OCI-LY7 (cell line): Measurements from ENCODE around the gene MGMT. TPM values are rescaled to one million over a fixed set of nuclear protein-coding genes. Genes with fewer than 3 reads are reported as not detected.

Experiments
- BruUV-seq: library from RNA; stranded (reverse); fragments of 400-500 nt; replicated peaks from 2 replicates; lab custom pipeline; 2021; lab: Mats Ljungman, UMichigan
- CTCF ChIA-PET: fragments of 300-600 bp; sonication (Branson Sonifier 250); formaldehyde crosslinking; loops from one replicate; lab custom pipeline; 2022; ENCODE audit warnings: antibody characterized with exemption; ENCODE audit not compliant: unreplicated experiment; lab: Charles Lee
- POLR2A ChIA-PET: fragments of 300-600 bp; sonication (Branson Sonifier 250); formaldehyde crosslinking; loops from one replicate; lab custom pipeline; 2022; ENCODE audit warnings: antibody characterized with exemption; lab: Charles Lee
- DNase-seq: peaks from one replicate; pipeline ENCODE4 v3.0.0-alpha.2; 2015; ENCODE audit warnings: low spot score
- H2AFZ ChIP-seq: fragments of 200-600 bp; sonication (generic), shearing (Covaris generic); 2 replicates; pipeline ENCODE4 v1.6.1; 2014; ENCODE audit warnings: mild to moderate bottlenecking, antibody characterized with exemption, low read length, moderate library complexity
- H3K27ac ChIP-seq: fragments of 200-600 bp; sonication (generic); 2 replicates; pipeline ENCODE4 v1.5.1; 2014; ENCODE audit warnings: mixed run types, low read depth, mild to moderate bottlenecking, moderate library complexity, low read length, inconsistent platforms; ENCODE audit not compliant: poor library complexity, severe bottlenecking
- H3K36me3 ChIP-seq: fragments of 200-600 bp; sonication (generic); 2 replicates; pipeline ENCODE4 v1.6.1; 2014; ENCODE audit warnings: mild to moderate bottlenecking, antibody characterized with exemption, low read length, moderate library complexity, mixed read lengths; ENCODE audit not compliant: insufficient read depth
- H3K4me1 ChIP-seq: fragments of 200-600 bp; sonication (generic); 2 replicates; pipeline ENCODE4 v1.5.1; 2014; ENCODE audit warnings: mild to moderate bottlenecking, low read length; ENCODE audit not compliant: insufficient read depth, poor library complexity, severe bottlenecking
- H3K4me2 ChIP-seq: fragments of 200-600 bp; sonication (generic); 2 replicates; pipeline ENCODE4 v1.6.1; 2014; ENCODE audit warnings: mild to moderate bottlenecking, low read length
- H3K4me3 ChIP-seq: fragments of 200-600 bp; sonication (generic); 2 replicates; pipeline ENCODE4 v1.5.1; 2014; ENCODE audit warnings: mild to moderate bottlenecking, low read depth, low read length; ENCODE audit not compliant: poor library complexity, severe bottlenecking
- H3K79me2 ChIP-seq: fragments of 200-600 bp; sonication (generic); 2 replicates; pipeline ENCODE4 v1.6.1; 2016; ENCODE audit warnings: low read depth, mild to moderate bottlenecking, low read length, moderate library complexity, mixed read lengths; ENCODE audit not compliant: insufficient read depth
- H3K9me2 ChIP-seq: fragments of 200-600 bp; sonication (generic); 2 replicates; pipeline ENCODE4 v1.6.1; 2016; ENCODE audit warnings: mild to moderate bottlenecking, low read length, mixed read lengths; ENCODE audit not compliant: insufficient read depth
- H3K9me3 ChIP-seq: fragments of 200-600 bp; sonication (generic); 2 replicates; pipeline ENCODE4 v1.6.1; 2014; ENCODE audit warnings: mild to moderate bottlenecking, mixed run types, low read length, mixed read lengths
- H4K20me1 ChIP-seq: fragments of 200-600 bp; sonication (generic); 2 replicates; pipeline ENCODE4 v1.6.1; 2014; ENCODE audit warnings: mild to moderate bottlenecking, antibody characterized with exemption, low read length, moderate library complexity, mixed read lengths; ENCODE audit not compliant: insufficient read depth
- CTCF ChIP-seq: fragments of 200-600 bp; sonication (generic); conservative IDR thresholded peaks from 2 replicates; pipeline ENCODE4 v1.5.1; 2014; ENCODE audit warnings: mild to moderate bottlenecking, antibody characterized with exemption, low read length, moderate library complexity, mixed read lengths
- EZH2phosphoT487 ChIP-seq: fragments of 200-600 bp; sonication (generic); IDR thresholded peaks from 2 replicates; pipeline ENCODE4 v1.6.1; 2018; ENCODE audit warnings: low read depth, borderline replicate concordance, mild to moderate bottlenecking, mixed run types, antibody characterized with exemption, low read length, moderate library complexity, mixed read lengths
- intact Hi-C: fragments of 100-400 bp; cut with micrococcal nuclease; formaldehyde crosslinking; loops from one replicate; pipeline ENCODE4 v1.10.0; 2022; ENCODE audit not compliant: unreplicated experiment
- total RNA-seq, 2 experiments: library from RNA; depleted of rRNA in 1 of 2; stranded (reverse); fragments of >200 nt in 1 of 2; shearing (Covaris generic) in 1 of 2; gene quantifications; 2 replicates each; pipeline ENCODE4 v1.2.3, GENCODE V29; 2014 to 2022

Gene MGMT
- total RNA-seq, 2 experiments from 2014 or later: 19.7 to 25.0 TPM

DNA sequence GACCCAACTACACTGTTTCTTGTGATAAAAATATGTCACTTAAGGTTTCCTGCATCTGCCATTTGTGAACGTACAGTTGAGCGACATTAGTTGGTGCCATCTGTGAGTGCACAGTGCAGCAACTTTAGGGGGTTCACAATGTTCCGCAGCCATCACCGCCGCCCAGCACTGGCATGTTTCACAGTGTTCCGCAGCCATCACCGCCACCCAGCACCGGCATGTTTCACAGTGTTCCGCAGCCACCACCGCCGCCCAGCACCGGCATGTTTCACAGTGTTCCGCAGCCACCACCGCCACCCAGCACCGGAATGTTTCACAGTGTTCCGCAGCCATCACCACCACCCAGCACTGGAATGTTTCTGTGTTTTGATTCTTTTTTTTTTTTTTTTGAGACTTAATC lies 83.0 kb downstream of the MGMT start:
- no peak overlapping the region for H3K4me2 ChIP-seq
- H3K4me1 ChIP-seq: peaks cover 9% of the 10 kb centered on the region
- TF ChIP-seq CTCF (no peak), EZH2phosphoT487 (no peak)
- no peak overlapping the region for H2AFZ ChIP-seq
- H3K27ac ChIP-seq: no peak overlapping the region
- no peaks in the 10 kb centered on the region for H3K9me2 ChIP-seq
- no peaks in the 10 kb centered on the region for H3K9me3 ChIP-seq
- BruUV-seq: no TSS peak
- no peak overlapping the region for H3K4me3 ChIP-seq
- no peaks in the 10 kb centered on the region for H3K36me3 ChIP-seq
- H4K20me1 ChIP-seq: no peaks in the 10 kb centered on the region
- no peak for DNase-seq
- intact Hi-C loops: no loop called here
- ChIA-PET CTCF (no interaction called here), POLR2A (interaction anchor here (0.9 kb wide), 1 partner anchor 16 kb away, joined by 6 read pairs; no protein-coding TSS in a partner anchor)
- H3K79me2 ChIP-seq: no peaks in the 10 kb centered on the region

DNA sequence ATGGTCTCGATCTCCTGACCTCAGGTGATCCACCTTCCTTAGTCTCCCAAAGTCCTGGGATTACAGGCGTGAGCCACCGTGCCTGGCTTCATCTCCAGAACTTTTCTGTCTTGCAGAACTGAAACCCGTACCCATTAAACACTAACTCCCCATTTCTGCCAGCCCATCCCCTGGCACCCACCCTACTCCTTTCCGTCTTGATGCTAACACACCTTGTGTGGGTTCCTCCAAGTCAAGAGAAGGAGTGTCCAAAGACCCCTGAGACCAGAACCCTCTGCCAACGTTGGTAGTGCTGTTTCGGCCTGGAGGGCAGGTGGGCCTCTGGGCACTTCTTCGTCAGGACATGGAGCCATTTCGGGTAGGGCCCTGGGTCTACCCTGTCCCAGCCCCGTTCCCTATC lies 83.6 kb downstream of the MGMT start:
- BruUV-seq: no TSS peak
- DNase-seq: no peak
- Histone ChIP-seq H3K27ac (no peak overlapping the region), H3K9me2 (no peaks in the 10 kb centered on the region), H3K4me1 (peaks cover 9% of the 10 kb centered on the region), H3K79me2 (no peaks in the 10 kb centered on the region), H4K20me1 (no peaks in the 10 kb centered on the region), H3K4me2 (no peak overlapping the region), H3K9me3 (no peaks in the 10 kb centered on the region), H3K4me3 (no peak overlapping the region), H3K36me3 (no peaks in the 10 kb centered on the region), H2AFZ (no peak overlapping the region)
- intact Hi-C loops: no loop called here
- CTCF ChIA-PET: no interaction called here
- TF ChIP-seq CTCF (no peak), EZH2phosphoT487 (no peak)
- POLR2A ChIA-PET: interaction anchor here (0.9 kb wide), 1 partner anchor 16 kb away, joined by 6 read pairs; no protein-coding TSS in a partner anchor

- TF ChIP-seq CTCF (no peak), EZH2phosphoT487 (no peak)
- no peaks in the 10 kb centered on the region for H3K9me2 ChIP-seq
- no peak for DNase-seq
- H3K9me3 ChIP-seq: no peaks in the 10 kb centered on the region
- ChIA-PET POLR2A (no interaction called here), CTCF (no interaction called here)
- intact Hi-C loops: no loop called here
- BruUV-seq: no TSS peak
- no peaks in the 10 kb centered on the region for H4K20me1 ChIP-seq
- no peaks in the 10 kb centered on the region for H3K36me3 ChIP-seq
- no peak overlapping the region for H3K27ac ChIP-seq
- no peaks in the 10 kb centered on the region for H3K79me2 ChIP-seq
- peaks cover 9% of the 10 kb centered on the region for H3K4me1 ChIP-seq
- H3K4me2 ChIP-seq: peak overlapping the region; percentile 8; the same call in 1 of the 2 replicates
- H3K4me3 ChIP-seq: no peak overlapping the region
- H2AFZ ChIP-seq: no peak overlapping the region
Measured at GRCh38 chr10:129552119-129552518, 85.1 kb downstream of the MGMT start.
